AG09309 (cell line): ENCODE results near the gene GJB5.
A peak's percentile ranks its signal among the peaks of the same experiment; 100 is the strongest.

Experiments
- DNase-seq: peaks from one replicate; pipeline ENCODE4 v3.0.0-alpha.2; 2010; ENCODE audit warnings: low read depth
- H3K4me3 ChIP-seq: 2 replicates; pipeline ENCODE4 v1.5.1; 2011; ENCODE audit warnings: mild to moderate bottlenecking, low read depth, low read length, moderate library complexity; ENCODE audit not compliant: control insufficient read depth
- CTCF ChIP-seq: IDR thresholded peaks from 2 replicates; pipeline ENCODE4 v1.5.1; 2011; ENCODE audit warnings: mild to moderate bottlenecking, low read depth, low read length, inconsistent platforms; ENCODE audit not compliant: insufficient read depth, control insufficient read depth; ENCODE audit errors: missing control alignments

The GJB5 gene

DNA sequence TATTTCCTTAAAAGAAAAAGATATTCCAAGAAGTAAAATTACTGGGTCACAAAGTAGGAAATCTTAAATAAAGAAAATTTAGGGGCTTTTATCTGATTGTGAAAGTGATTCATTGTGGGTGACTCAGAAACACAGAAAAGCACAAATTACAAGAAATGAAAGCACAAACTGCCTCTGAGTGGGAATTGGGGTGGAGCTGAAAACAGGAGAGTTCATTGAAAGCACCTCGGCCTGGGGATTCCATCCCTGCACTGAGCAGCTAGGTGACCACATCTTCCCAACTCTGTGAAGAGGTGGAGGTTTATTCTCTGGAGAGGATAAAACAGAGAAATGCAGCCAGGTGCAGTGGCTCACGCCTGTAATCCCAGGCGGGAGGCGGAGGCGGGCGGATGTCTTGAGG lies 45.4 kb downstream of the GJB5 start:
- TF ChIP-seq CTCF, result no peak
- no peak overlapping the region for H3K4me3 ChIP-seq
- peak; percentile 2 for DNase-seq

GRCh38 chr1:34803770-34804169 lies 48.9 kb downstream of the GJB5 start:
- DNase-seq, result no peak
- no peak for TF ChIP-seq CTCF
- no peak overlapping the region for H3K4me3 ChIP-seq

- TF ChIP-seq CTCF, result no peak
- no peak for DNase-seq
- no peak overlapping the region for H3K4me3 ChIP-seq
These were observed 51.5 kb downstream of the GJB5 start for GRCh38 chr1:34806396-34806795.
